Loucy (cell line): ENCODE results near the gene MFAP3L.

ENCODE experiments used
- H2AFZ ChIP-seq: fragments of 200-600 bp; sonication (generic); 2 replicates; pipeline ENCODE4 v1.6.0; 2016; ENCODE audit warnings: antibody characterized with exemption, mild to moderate bottlenecking, low read length, moderate library complexity
- H3F3A ChIP-seq: fragments of 200-600 bp; 2 replicates; pipeline ENCODE4 v1.6.0; 2016; ENCODE audit warnings: antibody characterized with exemption, low read depth, mild to moderate bottlenecking
- H3K27me3 ChIP-seq: fragments of 200-600 bp; sonication (generic); 2 replicates; pipeline ENCODE4 v1.6.1; 2014; ENCODE audit warnings: low read length, mild to moderate bottlenecking; ENCODE audit not compliant: insufficient read depth, poor library complexity, severe bottlenecking
- H3K36me3 ChIP-seq: fragments of 200-600 bp; sonication (generic); 2 replicates; pipeline ENCODE4 v1.6.1; 2016; ENCODE audit warnings: low read length; ENCODE audit not compliant: insufficient read depth
- H3K4me1 ChIP-seq: fragments of 200-600 bp; sonication (generic); 2 replicates; pipeline ENCODE4 v1.5.1; 2014; ENCODE audit warnings: low read length, mild to moderate bottlenecking; ENCODE audit not compliant: insufficient read depth, poor library complexity, severe bottlenecking
- H3K4me2 ChIP-seq: fragments of 200-600 bp; sonication (generic); 2 replicates; pipeline ENCODE4 v1.6.0; 2014; ENCODE audit warnings: antibody characterized with exemption, low read length, low read depth, mild to moderate bottlenecking; ENCODE audit not compliant: poor library complexity, severe bottlenecking
- H3K4me3 ChIP-seq: fragments of 200-600 bp; sonication (generic); 2 replicates; pipeline ENCODE4 v1.5.1; 2014; ENCODE audit warnings: low read length, mild to moderate bottlenecking, mixed read lengths; ENCODE audit not compliant: poor library complexity, severe bottlenecking
- H3K79me2 ChIP-seq: fragments of 200-600 bp; sonication (generic); 2 replicates; pipeline ENCODE4 v1.6.1; 2014; ENCODE audit warnings: low read length; ENCODE audit not compliant: insufficient read depth
- H3K9ac ChIP-seq: fragments of 200-600 bp; sonication (generic); 2 replicates; pipeline ENCODE4 v1.6.0; 2014; ENCODE audit warnings: mild to moderate bottlenecking, low read depth, low read length, moderate library complexity; ENCODE audit not compliant: poor library complexity, severe bottlenecking
- H3K9me2 ChIP-seq: fragments of 200-600 bp; sonication (generic); replicated peaks from 2 replicates; pipeline ENCODE4 v1.6.1; 2016; ENCODE audit warnings: low read depth, low read length, mixed read lengths
- H3K9me3 ChIP-seq: fragments of 200-600 bp; sonication (generic); 2 replicates; pipeline ENCODE4 v1.6.1; 2014; ENCODE audit warnings: mild to moderate bottlenecking, antibody characterized with exemption, low read length, low read depth; ENCODE audit not compliant: insufficient read depth
- H4K20me1 ChIP-seq: fragments of 200-600 bp; sonication (generic); 2 replicates; pipeline ENCODE4 v1.6.0; 2014; ENCODE audit warnings: antibody characterized with exemption, low read length, mild to moderate bottlenecking; ENCODE audit not compliant: insufficient read depth, poor library complexity, severe bottlenecking
- CTCF ChIP-seq: fragments of 200-600 bp; sonication (generic); conservative IDR thresholded peaks from 2 replicates; pipeline ENCODE4 v1.5.1; 2014; ENCODE audit warnings: mild to moderate bottlenecking, antibody characterized with exemption, low read length
- EZH2phosphoT487 ChIP-seq: fragments of 200-600 bp; IDR thresholded peaks from 2 replicates; pipeline ENCODE4 v1.6.1; 2018; ENCODE audit warnings: antibody characterized with exemption, mild to moderate bottlenecking, moderate library complexity, borderline replicate concordance

Gene MFAP3L

GRCh38 chr4:169976951-169977350 is 49.2 kb downstream of the MFAP3L start:
- Histone ChIP-seq H3K36me3 (no peaks in the 10 kb centered on the region), H3K4me3 (no peak overlapping the region), H3K79me2 (no peaks in the 10 kb centered on the region), H3F3A (no peaks in the 10 kb centered on the region), H3K9me3 (no peaks in the 10 kb centered on the region), H2AFZ (no peak overlapping the region), H3K9ac (no peak overlapping the region), H3K4me1 (no peaks in the 10 kb centered on the region), H3K9me2 (no peaks in the 10 kb centered on the region), H4K20me1 (no peaks in the 10 kb centered on the region), H3K4me2 (no peak overlapping the region), H3K27me3 (no peaks in the 10 kb centered on the region)
- TF ChIP-seq EZH2phosphoT487, result no peak
- no peak for TF ChIP-seq CTCF

- Histone ChIP-seq H4K20me1 (no peaks in the 10 kb centered on the region), H3K9me3 (no peaks in the 10 kb centered on the region), H3K27me3 (no peaks in the 10 kb centered on the region), H3F3A (no peaks in the 10 kb centered on the region), H3K4me1 (no peaks in the 10 kb centered on the region), H3K9ac (no peak overlapping the region), H3K79me2 (no peaks in the 10 kb centered on the region), H3K4me2 (no peak overlapping the region), H3K9me2 (no peaks in the 10 kb centered on the region), H2AFZ (no peak overlapping the region), H3K4me3 (no peak overlapping the region), H3K36me3 (no peaks in the 10 kb centered on the region)
- no peak for TF ChIP-seq CTCF
- TF ChIP-seq EZH2phosphoT487, result no peak
Observed at GRCh38 chr4:169975838-169976796, 50.1 kb downstream of the MFAP3L start.

GRCh38 chr4:169975131-169975837 is 50.9 kb downstream of the MFAP3L start:
- H3K4me3 ChIP-seq, result no peak overlapping the region
- no peaks in the 10 kb centered on the region for H3F3A ChIP-seq
- no peaks in the 10 kb centered on the region for H4K20me1 ChIP-seq
- H3K36me3 ChIP-seq, result no peaks in the 10 kb centered on the region
- H3K27me3 ChIP-seq, result no peaks in the 10 kb centered on the region
- no peak overlapping the region for H3K9ac ChIP-seq
- H3K9me2 ChIP-seq, result no peaks in the 10 kb centered on the region
- no peak overlapping the region for H2AFZ ChIP-seq
- TF ChIP-seq CTCF (no peak), EZH2phosphoT487 (no peak)
- no peaks in the 10 kb centered on the region for H3K9me3 ChIP-seq
- H3K4me2 ChIP-seq, result no peak overlapping the region
- H3K79me2 ChIP-seq, result no peaks in the 10 kb centered on the region
- no peaks in the 10 kb centered on the region for H3K4me1 ChIP-seq
